Mesenchymal stem cell (in vitro differentiated cells and primary cell): Measurements from ENCODE around the gene IL1R2.

Experiments
- DNase-seq: peaks from one replicate; pipeline ENCODE4 v3.0.0-alpha.2; 2013
- H2AFZ ChIP-seq: one replicate; pipeline ENCODE4 v1.6.1; 2013; ENCODE audit warnings: low read depth, mild to moderate bottlenecking, control low read depth, inconsistent platforms, low read length, moderate library complexity
- H2AK5ac ChIP-seq: 2 replicates; pipeline ENCODE4 v1.6.1; 2013; ENCODE audit warnings: low read length, moderate library complexity, mild to moderate bottlenecking, inconsistent platforms; ENCODE audit not compliant: severe bottlenecking
- H2BK120ac ChIP-seq: one replicate; pipeline ENCODE4 v1.6.1; 2013; ENCODE audit warnings: low read depth, mild to moderate bottlenecking, inconsistent platforms, low read length, moderate library complexity
- H2BK12ac ChIP-seq, 2 experiments: one replicate each; pipeline ENCODE4 v1.6.1; 2013; ENCODE audit warnings: inconsistent platforms in 2 of 2, low read length in 2 of 2, mild to moderate bottlenecking in 2 of 2, moderate library complexity in 2 of 2, control low read depth in 1 of 2
- H2BK15ac ChIP-seq: one replicate; pipeline ENCODE4 v1.6.1; 2013; ENCODE audit warnings: mild to moderate bottlenecking, low read depth, inconsistent platforms; ENCODE audit not compliant: poor library complexity, severe bottlenecking
- H2BK5ac ChIP-seq: 2 replicates; pipeline ENCODE4 v1.6.1; 2013; ENCODE audit warnings: low read depth, mild to moderate bottlenecking, low read length, control low read depth, inconsistent platforms; ENCODE audit not compliant: poor library complexity, severe bottlenecking
- H3K14ac ChIP-seq, 2 experiments: one replicate each; pipeline ENCODE4 v1.6.1; 2013; ENCODE audit warnings: inconsistent platforms in 2 of 2, low read length in 2 of 2, control low read depth in 1 of 2, mild to moderate bottlenecking in 1 of 2, moderate library complexity in 1 of 2
- H3K18ac ChIP-seq, 2 experiments: one replicate each; pipeline ENCODE4 v1.6.1; 2013; ENCODE audit warnings: inconsistent platforms in 2 of 2, low read length in 2 of 2, control low read depth in 1 of 2, low read depth in 1 of 2, mild to moderate bottlenecking in 1 of 2
- H3K23ac ChIP-seq, 2 experiments: one replicate each; pipeline ENCODE4 v1.6.1; 2013; ENCODE audit warnings: inconsistent platforms in 2 of 2, low read length in 2 of 2, mild to moderate bottlenecking in 2 of 2, moderate library complexity in 2 of 2, control low read depth in 1 of 2
- H3K27ac ChIP-seq: 2 replicates; pipeline ENCODE4 v1.5.1; 2013; ENCODE audit warnings: mild to moderate bottlenecking, moderate library complexity, low read length, control low read depth, inconsistent platforms; ENCODE audit not compliant: poor library complexity, severe bottlenecking
- H3K27me3 ChIP-seq, 2 experiments: 2 replicates each; pipeline versions ENCODE4 v1.6.1 to v1.7.0; 2013; ENCODE audit warnings: low read length in 2 of 2, mild to moderate bottlenecking in 2 of 2, moderate library complexity in 2 of 2, control low read depth in 1 of 2, inconsistent platforms in 1 of 2; ENCODE audit not compliant: control insufficient read depth in 1 of 2, insufficient read depth in 1 of 2
- H3K36me3 ChIP-seq, 2 experiments: 2 replicates each; pipeline versions ENCODE4 v1.6.1 to v1.7.0; 2013; ENCODE audit warnings: low read length in 2 of 2, control low read depth in 1 of 2, inconsistent platforms in 1 of 2, low read depth in 1 of 2, mild to moderate bottlenecking in 1 of 2; ENCODE audit not compliant: insufficient read depth in 2 of 2, control insufficient read depth in 1 of 2
- H3K4ac ChIP-seq, 2 experiments: one replicate each; pipeline ENCODE4 v1.6.1; 2013; ENCODE audit warnings: inconsistent platforms in 2 of 2, low read length in 2 of 2, mild to moderate bottlenecking in 2 of 2, moderate library complexity in 2 of 2, control low read depth in 1 of 2, low read depth in 1 of 2
- H3K4me1 ChIP-seq: 2 replicates; pipeline ENCODE4 v1.6.1; 2013; ENCODE audit warnings: low read depth, low read length, control low read depth; ENCODE audit not compliant: control insufficient read depth, insufficient read depth
- H3K4me2 ChIP-seq: 2 replicates; pipeline ENCODE4 v1.6.1; 2013; ENCODE audit warnings: low read length, mild to moderate bottlenecking, inconsistent platforms; ENCODE audit not compliant: poor library complexity, severe bottlenecking
- H3K4me3 ChIP-seq, 2 experiments: 2 replicates each; pipeline versions ENCODE4 v1.5.1 to v1.7.0; 2013; ENCODE audit warnings: low read length in 2 of 2, mild to moderate bottlenecking in 2 of 2, control low read depth in 1 of 2, low read depth in 1 of 2; ENCODE audit not compliant: insufficient read depth in 1 of 2
- H3K79me1 ChIP-seq: replicated peaks from 2 replicates; pipeline ENCODE4 v1.6.1; 2013; ENCODE audit warnings: mild to moderate bottlenecking, control low read depth, low read length, inconsistent platforms; ENCODE audit not compliant: poor library complexity, severe bottlenecking
- H3K9ac ChIP-seq: 2 replicates; pipeline ENCODE4 v1.7.0; 2013; ENCODE audit warnings: mild to moderate bottlenecking, low read length, moderate library complexity
- H3K9me3 ChIP-seq: 2 replicates; pipeline ENCODE4 v1.7.0; 2013; ENCODE audit warnings: mild to moderate bottlenecking, low read length; ENCODE audit not compliant: control insufficient read depth
- H4K8ac ChIP-seq: one replicate; pipeline ENCODE4 v1.6.1; 2013; ENCODE audit warnings: inconsistent platforms, mild to moderate bottlenecking, low read length, moderate library complexity
- H4K91ac ChIP-seq: one replicate; pipeline ENCODE4 v1.6.1; 2013; ENCODE audit warnings: mild to moderate bottlenecking, low read length, inconsistent platforms
- WGBS: methylation state at CpG from one replicate; pipeline ENCODE4 v1.1.7; 2013; ENCODE audit warnings: mixed read lengths; 5-methylcytosine and 5-hydroxymethylcytosine counted together

IL1R2 gene

GRCh38 chr2:102048465-102048864, 56.7 kb downstream of the IL1R2 start:
- peak overlapping the region; percentile 97 to 100 for H2BK12ac ChIP-seq
- no peaks in the 10 kb centered on the region for H3K9me3 ChIP-seq
- peak overlapping the region in 1 of 2 experiments; percentile 94 for H3K23ac ChIP-seq
- H3K4me2 ChIP-seq, result peak overlapping the region; percentile 29
- H2BK5ac ChIP-seq, result no peak overlapping the region
- WGBS, result 26% methylated on average over 8 of the region's 8 CpGs
- no peak overlapping the region for H2AFZ ChIP-seq
- H3K4ac ChIP-seq, result peak overlapping the region; percentile 26 to 97
- H3K4me1 ChIP-seq, result peaks cover 2% of the 10 kb centered on the region
- peak overlapping the region; percentile 98 for H4K91ac ChIP-seq
- H3K14ac ChIP-seq, result peak overlapping the region in 1 of 2 experiments; percentile 87
- no peaks in the 10 kb centered on the region for H3K27me3 ChIP-seq
- peak overlapping the region in 1 of 2 experiments; percentile 3 for H3K4me3 ChIP-seq
- peak overlapping the region; percentile 96 for H4K8ac ChIP-seq
- H2BK15ac ChIP-seq, result no peak overlapping the region
- H3K27ac ChIP-seq, result no peak overlapping the region
- no peak overlapping the region for H2AK5ac ChIP-seq
- no peaks in the 10 kb centered on the region for H3K79me1 ChIP-seq
- peak overlapping the region; percentile 70 for H3K9ac ChIP-seq
- peak; percentile 89 for DNase-seq
- H2BK120ac ChIP-seq, result peak overlapping the region; percentile 92
- H3K36me3 ChIP-seq, result no peaks in the 10 kb centered on the region
- peak overlapping the region; percentile 18 to 99 for H3K18ac ChIP-seq

DNA sequence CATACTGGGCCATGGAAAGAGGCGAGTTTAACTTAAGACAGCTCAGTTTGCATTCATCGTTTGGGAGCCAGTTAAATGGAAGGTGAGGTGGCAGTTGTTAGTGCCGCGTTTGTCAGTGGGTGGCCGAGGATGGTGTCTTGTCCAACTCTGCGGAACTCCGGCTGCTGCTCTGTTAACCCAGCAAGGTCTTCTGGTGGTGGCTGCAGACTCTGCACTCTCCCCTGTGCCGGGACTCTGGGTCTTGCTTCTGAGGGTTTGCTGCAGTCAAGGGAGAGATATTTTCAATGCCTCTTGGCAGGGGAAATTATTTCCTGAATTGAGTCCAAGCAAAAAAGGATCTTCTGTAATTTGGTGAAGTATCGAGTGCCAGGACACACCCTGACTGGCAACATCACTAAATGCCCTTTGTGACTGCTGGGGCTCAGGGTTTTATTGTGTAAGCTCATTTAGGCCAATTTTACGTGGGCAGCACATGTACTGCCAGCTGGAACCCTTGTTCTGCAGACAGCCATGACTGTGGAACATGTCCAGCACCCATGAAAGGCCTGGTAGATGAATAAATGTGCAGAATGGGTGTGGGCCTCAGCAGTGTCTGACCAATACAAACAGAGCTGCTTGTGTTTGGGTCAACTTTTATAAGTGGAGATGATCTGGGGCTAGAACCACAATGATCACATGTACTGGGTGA, 58.1 kb downstream of the IL1R2 start:
- peak overlapping the region; percentile 55 for H2BK15ac ChIP-seq
- H3K4ac ChIP-seq, result peak overlapping the region; percentile 97
- H3K4me3 ChIP-seq, result no peak overlapping the region
- H2AFZ ChIP-seq, result no peak overlapping the region
- H3K27me3 ChIP-seq, result no peaks in the 10 kb centered on the region
- H3K9me3 ChIP-seq, result no peaks in the 10 kb centered on the region
- H3K23ac ChIP-seq, result no peak overlapping the region
- peak overlapping the region; percentile 97 for H2BK120ac ChIP-seq
- H3K9ac ChIP-seq, result peak overlapping the region; percentile 70
- H4K8ac ChIP-seq, result peak overlapping the region; percentile 90
- WGBS, result 85% methylated on average over 10 of the region's 10 CpGs
- no peak overlapping the region for H2BK5ac ChIP-seq
- H3K18ac ChIP-seq, result peak overlapping the region; percentile 77 to 99
- DNase-seq, result peak; percentile 69
- H2BK12ac ChIP-seq, result peak overlapping the region; percentile 91 to 100
- H3K4me1 ChIP-seq, result peaks cover 2% of the 10 kb centered on the region
- peak overlapping the region; percentile 96 for H4K91ac ChIP-seq
- H3K4me2 ChIP-seq, result no peak overlapping the region
- H3K36me3 ChIP-seq, result no peaks in the 10 kb centered on the region
- H3K27ac ChIP-seq, result no peak overlapping the region
- H3K14ac ChIP-seq, result peak overlapping the region in 1 of 2 experiments; percentile 92
- no peak overlapping the region for H2AK5ac ChIP-seq
- no peaks in the 10 kb centered on the region for H3K79me1 ChIP-seq

- peak overlapping the region; percentile 31 for H2BK15ac ChIP-seq
- H3K27ac ChIP-seq, result no peak overlapping the region
- no peak overlapping the region for H2AK5ac ChIP-seq
- H3K23ac ChIP-seq, result no peak overlapping the region
- 28% methylated on average over 7 of the region's 7 CpGs for WGBS
- H2AFZ ChIP-seq, result no peak overlapping the region
- peak overlapping the region; percentile 70 for H3K9ac ChIP-seq
- H2BK12ac ChIP-seq, result peak overlapping the region in 1 of 2 experiments; percentile 45
- peak overlapping the region; percentile 55 to 98 for H3K4ac ChIP-seq
- H3K4me3 ChIP-seq, result no peak overlapping the region
- DNase-seq, result peak; percentile 97
- no peaks in the 10 kb centered on the region for H3K36me3 ChIP-seq
- H3K79me1 ChIP-seq, result no peaks in the 10 kb centered on the region
- H3K18ac ChIP-seq, result peak overlapping the region; percentile 44 to 65
- peaks cover 2% of the 10 kb centered on the region for H3K4me1 ChIP-seq
- peak overlapping the region; percentile 67 for H4K8ac ChIP-seq
- peak overlapping the region; percentile 69 for H2BK120ac ChIP-seq
- H3K27me3 ChIP-seq, result no peaks in the 10 kb centered on the region
- no peak overlapping the region for H3K14ac ChIP-seq
- no peaks in the 10 kb centered on the region for H3K9me3 ChIP-seq
- H2BK5ac ChIP-seq, result no peak overlapping the region
- H3K4me2 ChIP-seq, result no peak overlapping the region
- H4K91ac ChIP-seq, result peak overlapping the region; percentile 71
Observed at GRCh38 chr2:102050854-102051391, 59.2 kb downstream of the IL1R2 start.

DNA sequence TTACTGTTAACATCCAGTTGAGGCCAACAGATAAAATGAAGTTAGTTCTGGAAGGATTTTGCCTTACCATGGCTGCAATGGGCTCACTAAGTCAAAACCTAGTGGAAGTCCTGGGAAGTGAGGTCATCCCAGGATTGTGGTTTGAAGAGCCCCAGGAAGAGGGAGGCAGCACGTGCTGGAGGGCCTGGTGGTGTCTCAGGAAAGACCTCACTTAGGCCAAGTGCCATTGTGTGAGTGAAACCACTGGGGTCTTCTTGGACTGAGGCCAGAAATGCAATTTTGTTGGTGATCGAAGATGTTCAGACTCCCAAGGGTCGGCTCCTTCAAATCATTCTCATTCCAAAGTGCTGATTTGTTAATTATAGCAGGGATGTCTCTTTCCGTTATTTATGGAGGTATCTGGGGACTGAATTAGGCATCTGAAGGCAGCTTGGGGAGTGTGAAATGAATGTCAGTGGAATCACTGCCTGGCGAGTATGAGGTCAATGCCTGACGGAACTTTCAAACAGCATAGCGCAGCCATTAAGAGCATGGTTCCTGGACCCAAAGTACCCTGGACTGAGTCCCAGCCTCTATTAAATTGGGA, 60.0 kb downstream of the IL1R2 start:
- H4K8ac ChIP-seq, result peak overlapping the region; percentile 67
- H3K36me3 ChIP-seq, result no peaks in the 10 kb centered on the region
- H3K4me2 ChIP-seq, result no peak overlapping the region
- peak overlapping the region; percentile 65 to 92 for H3K18ac ChIP-seq
- peak overlapping the region; percentile 69 for H2BK120ac ChIP-seq
- H2BK15ac ChIP-seq, result no peak overlapping the region
- no peak overlapping the region for H3K14ac ChIP-seq
- H3K79me1 ChIP-seq, result no peaks in the 10 kb centered on the region
- peak overlapping the region; percentile 70 for H3K9ac ChIP-seq
- no peak overlapping the region for H3K27ac ChIP-seq
- H4K91ac ChIP-seq, result peak overlapping the region; percentile 71
- peaks cover 2% of the 10 kb centered on the region for H3K4me1 ChIP-seq
- no peak overlapping the region for H2AFZ ChIP-seq
- peak overlapping the region; percentile 76 to 99 for H2BK12ac ChIP-seq
- DNase-seq, result peak; percentile 74
- H3K4ac ChIP-seq, result peak overlapping the region; percentile 55 to 98
- H2AK5ac ChIP-seq, result no peak overlapping the region
- no peak overlapping the region for H2BK5ac ChIP-seq
- no peaks in the 10 kb centered on the region for H3K9me3 ChIP-seq
- H3K27me3 ChIP-seq, result no peaks in the 10 kb centered on the region
- no peak overlapping the region for H3K23ac ChIP-seq
- no peak overlapping the region for H3K4me3 ChIP-seq
- 34% methylated on average over 7 of the region's 7 CpGs for WGBS
